ENCODE measurements around the gene NUDCD3.

NUDCD3 gene

DNA sequence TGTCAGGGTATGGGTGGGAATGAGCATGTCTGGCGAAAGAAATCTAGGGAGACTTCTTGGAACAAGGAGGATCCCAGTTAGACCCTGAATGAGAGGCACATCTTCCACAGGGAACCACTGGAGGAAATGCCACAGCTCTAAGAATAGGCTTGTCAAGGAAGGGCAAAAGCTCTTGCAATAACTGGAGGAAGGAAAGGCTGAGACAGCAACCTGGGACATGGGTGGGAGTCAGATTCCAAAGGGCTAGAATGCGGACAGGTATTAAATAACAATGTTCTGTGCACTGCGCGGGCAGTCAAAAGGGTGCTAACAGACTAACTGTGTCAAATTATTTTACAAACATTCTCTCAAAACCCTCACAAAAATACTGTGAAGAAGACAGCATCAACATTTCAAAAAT lies 4.5 kb downstream of the NUDCD3 start:
- peak overlapping the region; percentile 33 for H3K9ac ChIP-seq (ENCODE audit: low read depth, low read length, poor library complexity, severe bottlenecking)
- peaks cover 13% of the 10 kb centered on the region; the same call in 1 of the 2 replicates for H3K9me3 ChIP-seq (ENCODE audit: insufficient read depth, low read depth, low read length)
- H3K4me3 ChIP-seq (ENCODE audit: low read length, poor library complexity, severe bottlenecking), result peak overlapping the region; percentile 52
- peaks cover 26% of the 10 kb centered on the region for H4K20me1 ChIP-seq (ENCODE audit: insufficient read depth, low read length, poor library complexity, severe bottlenecking)
- no peaks in the 10 kb centered on the region for H3K9me2 ChIP-seq (replicated peaks; ENCODE audit: low read depth, low read length)
- H3F3A ChIP-seq (ENCODE audit: low read depth), result no peaks in the 10 kb centered on the region
- H3K4me1 ChIP-seq (ENCODE audit: insufficient read depth, low read length, poor library complexity, severe bottlenecking), result peaks cover 50% of the 10 kb centered on the region
- H3K4me2 ChIP-seq (ENCODE audit: low read depth, low read length, poor library complexity, severe bottlenecking), result peak overlapping the region; percentile 60
- H2AFZ ChIP-seq (ENCODE audit: low read length), result no peak overlapping the region
- H3K27me3 ChIP-seq (ENCODE audit: insufficient read depth, low read length, poor library complexity, severe bottlenecking), result no peaks in the 10 kb centered on the region
- H3K79me2 ChIP-seq (ENCODE audit: insufficient read depth, low read length), result peaks cover 77% of the 10 kb centered on the region
- peaks cover 39% of the 10 kb centered on the region for H3K36me3 ChIP-seq (ENCODE audit: insufficient read depth, low read length)
- TF ChIP-seq, protein P1, sequence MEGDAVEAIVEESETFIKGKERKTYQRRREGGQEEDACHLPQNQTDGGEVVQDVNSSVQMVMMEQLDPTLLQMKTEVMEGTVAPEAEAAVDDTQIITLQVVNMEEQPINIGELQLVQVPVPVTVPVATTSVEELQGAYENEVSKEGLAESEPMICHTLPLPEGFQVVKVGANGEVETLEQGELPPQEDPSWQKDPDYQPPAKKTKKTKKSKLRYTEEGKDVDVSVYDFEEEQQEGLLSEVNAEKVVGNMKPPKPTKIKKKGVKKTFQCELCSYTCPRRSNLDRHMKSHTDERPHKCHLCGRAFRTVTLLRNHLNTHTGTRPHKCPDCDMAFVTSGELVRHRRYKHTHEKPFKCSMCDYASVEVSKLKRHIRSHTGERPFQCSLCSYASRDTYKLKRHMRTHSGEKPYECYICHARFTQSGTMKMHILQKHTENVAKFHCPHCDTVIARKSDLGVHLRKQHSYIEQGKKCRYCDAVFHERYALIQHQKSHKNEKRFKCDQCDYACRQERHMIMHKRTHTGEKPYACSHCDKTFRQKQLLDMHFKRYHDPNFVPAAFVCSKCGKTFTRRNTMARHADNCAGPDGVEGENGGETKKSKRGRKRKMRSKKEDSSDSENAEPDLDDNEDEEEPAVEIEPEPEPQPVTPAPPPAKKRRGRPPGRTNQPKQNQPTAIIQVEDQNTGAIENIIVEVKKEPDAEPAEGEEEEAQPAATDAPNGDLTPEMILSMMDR (conservative IDR thresholded peaks at IDR 0.05; ENCODE audit: low read length), result no peak
- TF ChIP-seq EZH2phosphoT487 (IDR thresholded peaks at IDR 0.05; ENCODE audit: borderline replicate concordance), result no peak

DNA sequence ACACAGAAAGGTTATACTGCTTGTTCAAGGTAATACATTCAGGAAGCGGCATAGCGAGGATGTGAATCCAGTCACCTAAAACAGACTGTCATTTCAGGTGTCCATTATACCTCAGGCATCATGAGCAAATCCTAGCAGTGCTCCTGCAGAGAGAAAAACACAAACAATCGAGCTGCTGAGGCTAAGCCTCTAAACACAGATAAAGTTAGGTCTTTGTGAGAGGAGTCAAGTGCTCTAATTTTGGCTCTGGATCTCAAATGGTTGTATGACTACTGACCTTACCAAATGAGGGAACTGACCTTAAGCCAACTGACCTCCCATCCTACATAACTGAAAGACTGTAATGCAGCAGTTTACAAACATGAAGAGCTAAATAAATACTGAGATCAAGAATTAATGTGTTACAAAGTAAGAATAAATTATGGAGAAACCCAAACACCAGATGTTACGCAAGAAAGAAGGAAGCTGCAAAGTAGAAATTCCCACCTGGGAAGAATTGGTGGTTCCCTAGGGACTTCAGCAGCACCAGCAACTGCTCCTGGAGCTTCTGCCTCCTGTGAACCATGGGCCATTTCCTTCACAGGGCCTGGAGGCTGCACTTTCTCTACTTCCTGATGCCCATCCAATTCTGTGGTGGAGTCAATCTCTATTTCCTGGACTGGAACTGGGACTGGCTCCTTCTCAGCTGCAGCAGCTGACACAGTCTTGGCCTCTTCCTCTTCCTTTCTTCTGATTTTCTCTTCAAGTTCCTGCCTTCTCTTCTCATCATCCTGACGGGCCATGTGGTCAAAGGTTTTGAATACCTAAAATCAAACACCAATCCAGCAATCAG lies 5.8 kb downstream of the NUDCD3 start:
- no peaks in the 10 kb centered on the region for H3F3A ChIP-seq (ENCODE audit: low read depth)
- peaks cover 26% of the 10 kb centered on the region for H4K20me1 ChIP-seq (ENCODE audit: insufficient read depth, low read length, poor library complexity, severe bottlenecking)
- H3K27me3 ChIP-seq (ENCODE audit: insufficient read depth, low read length, poor library complexity, severe bottlenecking), result no peaks in the 10 kb centered on the region
- TF ChIP-seq, protein P1 (conservative IDR thresholded peaks at IDR 0.05; ENCODE audit: low read length), result no peak
- no peak for TF ChIP-seq EZH2phosphoT487 (IDR thresholded peaks at IDR 0.05; ENCODE audit: borderline replicate concordance)
- no peak overlapping the region for H2AFZ ChIP-seq (ENCODE audit: low read length)
- peak overlapping the region; percentile 60 for H3K4me2 ChIP-seq (ENCODE audit: low read depth, low read length, poor library complexity, severe bottlenecking)
- peaks cover 13% of the 10 kb centered on the region; the same call in 1 of the 2 replicates for H3K9me3 ChIP-seq (ENCODE audit: insufficient read depth, low read depth, low read length)
- H3K4me1 ChIP-seq (ENCODE audit: insufficient read depth, low read length, poor library complexity, severe bottlenecking), result peaks cover 47% of the 10 kb centered on the region
- H3K36me3 ChIP-seq (ENCODE audit: insufficient read depth, low read length), result peaks cover 44% of the 10 kb centered on the region
- peaks cover 71% of the 10 kb centered on the region for H3K79me2 ChIP-seq (ENCODE audit: insufficient read depth, low read length)
- peak overlapping the region; percentile 52 for H3K4me3 ChIP-seq (ENCODE audit: low read length, poor library complexity, severe bottlenecking)
- H3K9ac ChIP-seq (ENCODE audit: low read depth, low read length, poor library complexity, severe bottlenecking), result peak overlapping the region; percentile 33
- no peaks in the 10 kb centered on the region for H3K9me2 ChIP-seq (replicated peaks; ENCODE audit: low read depth, low read length)

DNA sequence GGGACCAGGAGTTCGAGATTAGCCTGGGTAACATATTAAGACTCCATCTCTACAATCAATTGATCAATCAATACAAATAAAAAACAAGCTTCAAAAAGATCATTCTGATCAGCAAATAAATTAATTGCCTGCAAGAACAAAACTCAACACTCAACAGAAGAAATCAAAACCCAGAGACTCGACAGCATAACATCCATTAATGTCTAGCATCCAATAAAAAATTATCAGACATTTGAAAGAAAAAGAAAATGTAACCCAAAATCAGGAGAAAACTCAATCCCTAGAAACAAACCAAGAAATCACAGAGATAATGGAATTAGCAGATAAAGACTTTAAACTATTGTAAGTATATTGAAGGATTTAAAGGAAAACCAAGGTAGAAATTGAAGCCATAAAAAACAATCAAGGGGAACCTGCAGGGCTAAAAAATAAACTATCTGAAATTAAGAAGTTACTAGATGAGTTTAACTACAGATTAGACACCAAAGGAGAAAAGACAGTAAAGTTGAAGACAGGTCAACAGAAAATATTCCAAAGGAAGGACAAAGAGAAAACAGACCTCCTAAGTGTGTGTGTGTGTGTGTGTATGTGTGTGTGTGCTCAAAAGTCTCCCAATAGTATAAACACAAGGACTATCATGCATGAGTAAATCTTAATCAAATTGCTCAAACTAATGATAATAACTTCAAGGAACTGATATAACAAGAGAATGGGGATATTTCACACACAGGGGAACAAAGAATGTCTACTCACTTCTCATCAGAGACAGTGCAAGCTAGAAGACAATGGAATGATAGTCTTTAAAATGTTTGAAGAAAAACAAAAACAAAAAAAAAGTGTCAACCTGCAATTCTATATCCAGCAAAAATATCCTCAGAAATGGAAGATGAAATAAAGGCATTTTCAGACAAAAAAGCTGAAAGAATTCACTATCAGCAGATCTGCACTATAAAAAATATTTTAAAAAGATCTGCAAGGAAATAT lies 7.7 kb downstream of the NUDCD3 start:
- TF ChIP-seq, protein P1 (conservative IDR thresholded peaks at IDR 0.05; ENCODE audit: low read length), result no peak
- TF ChIP-seq EZH2phosphoT487 (IDR thresholded peaks at IDR 0.05; ENCODE audit: borderline replicate concordance), result no peak
- H3K4me3 ChIP-seq (ENCODE audit: low read length, poor library complexity, severe bottlenecking), result no peak overlapping the region
- peaks cover 58% of the 10 kb centered on the region for H3K36me3 ChIP-seq (ENCODE audit: insufficient read depth, low read length)

More for the DNA sequence above, 7.7 kb downstream of the NUDCD3 start:
- Histone ChIP-seq H3K9me3 (ENCODE audit: insufficient read depth, low read depth, low read length) (peaks cover 13% of the 10 kb centered on the region; the same call in 1 of the 2 replicates), H4K20me1 (ENCODE audit: insufficient read depth, low read length, poor library complexity, severe bottlenecking) (peaks cover 11% of the 10 kb centered on the region), H3K27me3 (ENCODE audit: insufficient read depth, low read length, poor library complexity, severe bottlenecking) (no peaks in the 10 kb centered on the region), H3K9me2 (replicated peaks; ENCODE audit: low read depth, low read length) (no peaks in the 10 kb centered on the region), H2AFZ (ENCODE audit: low read length) (no peak overlapping the region), H3K9ac (ENCODE audit: low read depth, low read length, poor library complexity, severe bottlenecking) (no peak overlapping the region), H3K79me2 (ENCODE audit: insufficient read depth, low read length) (peaks cover 54% of the 10 kb centered on the region), H3F3A (ENCODE audit: low read depth) (no peaks in the 10 kb centered on the region), H3K4me2 (ENCODE audit: low read depth, low read length, poor library complexity, severe bottlenecking) (peak overlapping the region; percentile 9), H3K4me1 (ENCODE audit: insufficient read depth, low read length, poor library complexity, severe bottlenecking) (peaks cover 32% of the 10 kb centered on the region)
